ENCODE results near the gene HYOU1. TPM values are rescaled to one million over a fixed set of nuclear protein-coding genes. Genes with fewer than 3 reads are reported as not detected.
A peak's percentile ranks its signal among the peaks of the same experiment; 100 is the strongest.

HYOU1 gene
- total RNA-seq, 1 donor from 2014 or later, result 122 TPM

DNA sequence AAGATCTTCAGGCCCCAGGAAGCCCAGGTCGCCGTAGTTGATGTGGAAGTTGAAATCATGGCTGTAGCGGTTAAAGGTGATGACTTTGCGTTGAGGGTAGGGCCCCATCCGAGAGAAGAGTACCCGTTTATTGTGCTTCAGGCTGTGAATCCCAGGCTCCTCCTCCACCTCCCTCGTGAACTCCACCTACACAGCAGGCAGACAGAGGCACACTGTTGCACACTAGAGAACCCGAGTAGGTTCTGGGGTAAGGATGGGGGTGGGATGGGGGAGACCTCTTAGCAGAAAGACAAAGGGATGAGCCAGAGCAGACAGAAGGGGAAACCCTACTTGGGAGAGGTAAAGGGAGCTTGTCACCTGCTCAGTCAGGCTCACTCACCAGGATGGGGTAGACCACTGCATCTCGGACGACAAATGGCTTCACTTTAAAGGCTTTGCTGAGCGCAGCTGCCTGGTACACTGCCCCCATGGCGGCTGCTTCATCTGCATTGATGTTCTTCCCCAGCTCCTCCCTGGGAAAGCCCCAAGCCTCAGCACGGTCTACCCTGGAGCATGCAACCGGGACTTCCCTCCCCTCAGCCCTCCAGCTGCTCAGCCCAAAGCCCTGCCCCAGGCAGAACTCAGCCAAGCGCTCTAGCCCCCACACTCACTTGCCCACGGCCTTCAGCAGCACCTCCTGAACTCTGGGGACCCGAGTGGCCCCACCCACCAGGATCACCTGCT is 5.4 kb downstream of the HYOU1 start:
- peak; percentile 47 for DNase-seq
- intact Hi-C loops (cut with micrococcal nuclease), result loop anchor here (1.0 to 10.0 kb wide), 3 partner anchors 15 to 57 kb away; partner anchors contain the start of genes CENATAC, SLC37A4 and VPS11
- TF ChIP-seq CTCF (IDR thresholded peaks at IDR 0.05), result no peak
- Mint-ChIP-seq H3K36me3 (ENCODE audit: low read depth) (peaks cover 95% of the 10 kb centered on the region), H3K9me3 (no peaks in the 10 kb centered on the region), H3K4me1 (peaks cover 40% of the 10 kb centered on the region), H3K4me3 (peak overlapping the region; percentile 39), H3K27me3 (no peaks in the 10 kb centered on the region), H3K27ac (peak overlapping the region; percentile 71)
- POLR2A ChIA-PET, result interaction anchor here (0.8 to 2.5 kb wide), 8 partner anchors 14 to 70 kb away, joined by 3 to 21 read pairs (median 4); partner anchors contain the start of genes C2CD2L, HINFP, RPS25 and TRAPPC4
- CTCF ChIA-PET, result no interaction called here
- peak; percentile 85 for ATAC-seq (ENCODE audit: low read depth)

DNA sequence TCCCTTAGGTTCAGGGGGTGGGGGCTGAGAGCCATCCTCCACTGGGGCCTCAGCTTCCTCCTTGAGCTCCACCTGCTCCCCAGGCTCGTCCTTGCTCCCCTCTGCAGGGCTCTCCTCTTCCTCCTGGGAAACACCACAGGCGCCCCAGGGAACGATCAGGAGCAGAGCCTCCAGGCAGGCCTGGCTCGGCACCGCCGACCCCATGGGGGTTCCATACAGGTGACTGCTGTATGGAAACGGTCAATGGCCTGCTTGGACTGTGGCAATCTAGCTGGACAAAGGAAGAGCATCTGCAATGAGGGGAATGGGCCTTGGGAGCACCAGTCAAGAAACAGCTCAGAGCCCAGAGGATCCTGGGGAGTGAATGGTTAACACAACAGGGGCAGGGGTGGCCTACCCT is 7.9 kb downstream of the HYOU1 start:
- Mint-ChIP-seq H3K27ac (no peak overlapping the region), H3K9me3 (no peaks in the 10 kb centered on the region), H3K36me3 (ENCODE audit: low read depth) (peaks cover 95% of the 10 kb centered on the region), H3K4me1 (peaks cover 23% of the 10 kb centered on the region), H3K4me3 (no peak overlapping the region), H3K27me3 (no peaks in the 10 kb centered on the region)
- ATAC-seq (ENCODE audit: low read depth) (no peak), DNase-seq (no peak)
- no peak for TF ChIP-seq CTCF (IDR thresholded peaks at IDR 0.05)
- ChIA-PET POLR2A (interaction anchor here (0.6 kb wide), 1 partner anchor 26 kb away, joined by 6 read pairs; no protein-coding TSS in a partner anchor), CTCF (no interaction called here)
- intact Hi-C loops (cut with micrococcal nuclease), result no loop called here

- Mint-ChIP-seq H3K4me3 (no peak overlapping the region), H3K4me1 (peaks cover 23% of the 10 kb centered on the region), H3K9me3 (no peaks in the 10 kb centered on the region), H3K36me3 (ENCODE audit: low read depth) (peaks cover 91% of the 10 kb centered on the region), H3K27me3 (no peaks in the 10 kb centered on the region), H3K27ac (no peak overlapping the region)
- ChIA-PET CTCF (no interaction called here), POLR2A (interaction anchor here (0.5 to 0.6 kb wide), 2 partner anchors 26 to 37 kb away, joined by 3 to 6 read pairs; no protein-coding TSS in a partner anchor)
- no peak for TF ChIP-seq CTCF (IDR thresholded peaks at IDR 0.05)
- intact Hi-C loops (cut with micrococcal nuclease), result no loop called here
- ATAC-seq (ENCODE audit: low read depth) (no peak), DNase-seq (no peak)
These were observed 8.4 kb downstream of the HYOU1 start for GRCh38 chr11:119048644-119049043.

- CTCF ChIA-PET, result no interaction called here
- DNase-seq, result no peak
- no peak for ATAC-seq (ENCODE audit: low read depth)
- no peaks in the 10 kb centered on the region for H3K27me3 Mint-ChIP-seq
- no peak for TF ChIP-seq CTCF (IDR thresholded peaks at IDR 0.05)
- peaks cover 14% of the 10 kb centered on the region for H3K4me1 Mint-ChIP-seq
- POLR2A ChIA-PET, result interaction anchor here (0.9 to 1.0 kb wide), 2 partner anchors 20 to 62 kb away, joined by 3 read pairs; partner anchors contain the start of gene VPS11
- no peak overlapping the region for H3K27ac Mint-ChIP-seq
- intact Hi-C loops (cut with micrococcal nuclease), result no loop called here
- H3K9me3 Mint-ChIP-seq, result no peaks in the 10 kb centered on the region
- peaks cover 76% of the 10 kb centered on the region for H3K36me3 Mint-ChIP-seq (ENCODE audit: low read depth)
- no peak overlapping the region for H3K4me3 Mint-ChIP-seq
These were observed 9.8 kb downstream of the HYOU1 start for GRCh38 chr11:119047205-119047604.

GRCh38 chr11:119046489-119046888 is 10.5 kb downstream of the HYOU1 start:
- Mint-ChIP-seq H3K36me3 (ENCODE audit: low read depth) (peaks cover 69% of the 10 kb centered on the region), H3K27ac (no peak overlapping the region), H3K9me3 (no peaks in the 10 kb centered on the region), H3K4me3 (no peak overlapping the region), H3K27me3 (no peaks in the 10 kb centered on the region), H3K4me1 (peaks cover 6% of the 10 kb centered on the region)
- ChIA-PET POLR2A (interaction anchor here (0.6 to 0.9 kb wide), 2 partner anchors 15 to 21 kb away, joined by 3 to 5 read pairs; partner anchors contain the start of gene VPS11), CTCF (no interaction called here)
- no peak for TF ChIP-seq CTCF (IDR thresholded peaks at IDR 0.05)
- no peak for ATAC-seq (ENCODE audit: low read depth)
- intact Hi-C loops (cut with micrococcal nuclease), result no loop called here
- no peak for DNase-seq
